HG03342 (cell line): ENCODE data around the gene SERPINA4.

Experiments used
- ATAC-seq: cut with Tn5 transposase; IDR thresholded peaks from one replicate; pipeline ENCODE4 v1.9.1; 2021; ENCODE audit warnings: mild to moderate bottlenecking, moderate library complexity; ENCODE audit not compliant: unreplicated experiment

The SERPINA4 gene

GRCh38 chr14:94542111-94542810 lies 19.0 kb upstream of the SERPINA4 start:
- ATAC-seq, result no peak

DNA sequence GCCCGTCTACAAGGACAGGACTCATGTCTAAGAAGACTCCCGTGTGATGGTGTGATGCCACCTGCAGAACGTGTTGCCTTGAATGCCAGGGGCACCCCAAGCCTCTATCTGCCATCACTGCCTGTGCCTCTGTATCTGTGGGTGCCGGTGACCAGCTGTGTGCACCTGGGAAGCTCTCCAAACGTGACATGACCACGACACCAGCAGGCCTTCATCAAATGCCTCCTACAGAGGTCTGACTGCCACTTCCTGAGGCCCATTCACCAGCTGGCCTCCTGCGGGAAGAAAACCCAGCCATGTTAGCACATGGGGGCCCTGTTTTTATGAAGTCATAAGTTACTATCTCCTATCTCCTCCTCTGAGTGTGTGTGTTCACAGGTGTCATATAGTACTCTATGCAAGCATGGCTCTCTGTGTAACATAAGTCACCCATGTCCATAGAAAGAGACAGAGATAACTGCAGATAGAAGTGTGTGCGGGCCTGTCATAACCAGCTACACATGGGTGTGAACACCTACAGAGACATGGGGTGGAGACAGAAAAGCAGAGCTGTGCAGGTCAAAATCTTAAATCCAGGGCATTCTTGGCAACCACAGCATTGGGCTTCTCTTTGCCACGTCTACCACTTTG lies 18.3 kb upstream of the SERPINA4 start:
- ATAC-seq, result no peak

GRCh38 chr14:94543449-94544124 lies 17.7 kb upstream of the SERPINA4 start:
- ATAC-seq, result no peak

- ATAC-seq, result no peak
Observed at GRCh38 chr14:94544726-94545125, 16.5 kb upstream of the SERPINA4 start.

DNA sequence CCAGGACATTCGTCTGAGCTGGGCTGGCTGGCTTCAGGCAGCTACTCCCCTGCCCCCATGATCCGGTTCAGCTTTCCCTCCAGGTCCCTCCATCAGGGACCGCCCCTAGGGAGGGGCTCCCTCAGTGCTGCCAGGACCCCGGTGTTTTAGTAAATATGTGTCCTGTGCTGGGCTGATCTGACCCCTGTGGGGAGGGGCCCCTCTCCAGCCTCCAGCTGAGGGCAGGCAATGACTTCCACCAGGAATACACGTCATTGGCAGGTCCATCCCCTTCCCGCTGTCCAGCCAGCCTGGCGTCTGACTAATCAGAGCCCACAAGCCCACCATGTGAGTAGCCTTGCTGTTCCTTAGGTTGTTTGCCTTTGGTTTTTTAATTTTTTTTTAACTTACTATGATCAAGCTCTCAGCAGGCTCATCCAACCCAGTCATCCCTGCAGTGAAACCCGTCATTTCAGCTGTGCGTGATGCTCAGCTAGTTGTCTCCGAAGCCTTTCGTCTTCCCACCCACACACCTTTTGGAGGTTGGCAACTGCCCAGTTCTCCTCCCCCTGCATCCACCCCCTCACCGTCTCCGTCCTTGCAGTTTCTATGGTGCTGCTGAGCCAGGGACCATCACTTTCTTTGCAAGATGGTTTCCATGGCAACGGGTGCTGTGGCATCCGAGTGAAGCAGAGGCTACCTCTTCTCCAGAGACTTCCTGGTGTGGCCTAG lies 16.0 kb upstream of the SERPINA4 start:
- ATAC-seq, result no peak

- no peak for ATAC-seq
Observed at GRCh38 chr14:94547151-94547680, 14.0 kb upstream of the SERPINA4 start.

- ATAC-seq, result no peak
Observed at GRCh38 chr14:94547726-94548125, 13.5 kb upstream of the SERPINA4 start.

- ATAC-seq, result no peak
Observed at GRCh38 chr14:94548131-94548998, 12.9 kb upstream of the SERPINA4 start.

- ATAC-seq, result no peak
Observed at GRCh38 chr14:94548999-94549985, 11.9 kb upstream of the SERPINA4 start.

DNA sequence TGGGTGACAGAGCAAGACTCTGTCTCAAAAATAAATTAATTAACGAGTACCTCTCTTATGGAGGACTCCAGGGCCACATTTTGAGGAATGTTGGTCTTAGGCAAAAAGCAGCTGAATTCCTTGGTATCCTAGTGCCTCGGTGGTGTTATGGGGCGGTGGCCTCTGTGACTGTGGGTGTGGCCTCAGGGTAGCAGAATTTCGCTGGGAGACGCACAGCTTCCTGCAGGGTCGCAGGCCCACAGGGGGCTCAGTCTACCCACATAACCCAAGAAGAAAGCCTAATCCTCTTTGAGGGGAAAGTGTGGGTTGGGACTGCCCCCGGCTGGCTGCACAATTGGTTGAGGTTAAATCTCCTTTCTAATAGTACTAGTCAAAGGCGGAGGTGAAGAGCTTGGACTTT lies 11.2 kb upstream of the SERPINA4 start:
- ATAC-seq, result no peak

GRCh38 chr14:94555991-94556390 lies 5.3 kb upstream of the SERPINA4 start:
- ATAC-seq, result no peak

- no peak for ATAC-seq
Observed at GRCh38 chr14:94557327-94557726, 3.9 kb upstream of the SERPINA4 start.

- ATAC-seq, result no peak
Observed at GRCh38 chr14:94558842-94559241, 2.4 kb upstream of the SERPINA4 start.

GRCh38 chr14:94559638-94560290 lies 1.5 kb upstream of the SERPINA4 start:
- no peak for ATAC-seq

DNA sequence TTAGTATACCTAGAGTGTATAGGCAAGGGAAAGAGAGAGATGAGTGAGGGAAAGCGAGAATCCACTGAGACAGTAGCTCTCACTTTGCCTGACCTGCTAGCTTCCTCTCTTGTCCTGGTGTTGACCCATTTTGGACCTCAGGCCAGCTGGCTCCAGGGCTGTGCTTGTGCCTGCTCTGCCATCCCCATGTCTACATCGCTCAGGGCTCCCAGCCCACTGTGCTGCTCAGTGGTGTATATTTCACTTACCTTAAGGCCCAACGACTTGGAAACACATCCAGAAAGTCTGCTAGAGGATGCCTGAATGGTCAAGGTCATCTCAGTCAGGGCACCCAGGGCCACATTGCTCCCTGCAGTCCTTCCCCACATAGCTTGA lies 964 bp upstream of the SERPINA4 start:
- no peak for ATAC-seq

GRCh38 chr14:94561656-94562010 lies 391 bp downstream of the SERPINA4 start:
- ATAC-seq, result no peak

DNA sequence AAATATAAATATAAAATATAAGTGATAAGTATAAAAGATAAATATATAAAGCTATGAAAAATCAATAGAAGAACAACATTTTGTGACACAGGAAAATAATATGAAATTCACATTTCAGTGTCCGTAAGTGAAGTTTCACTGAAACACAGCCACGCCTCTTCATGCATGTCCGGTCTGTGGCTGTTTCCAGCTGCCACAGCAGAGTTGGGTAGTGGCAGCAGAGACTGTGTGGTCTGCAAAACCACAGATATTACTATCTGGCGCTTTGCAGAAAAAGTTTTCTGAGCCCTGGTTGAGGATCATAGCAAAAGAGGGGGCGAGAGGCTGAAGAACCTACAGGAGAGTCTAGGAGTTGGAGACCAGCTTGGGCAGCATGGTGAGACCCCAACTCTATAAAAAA lies 780 bp downstream of the SERPINA4 start:
- no peak for ATAC-seq

DNA sequence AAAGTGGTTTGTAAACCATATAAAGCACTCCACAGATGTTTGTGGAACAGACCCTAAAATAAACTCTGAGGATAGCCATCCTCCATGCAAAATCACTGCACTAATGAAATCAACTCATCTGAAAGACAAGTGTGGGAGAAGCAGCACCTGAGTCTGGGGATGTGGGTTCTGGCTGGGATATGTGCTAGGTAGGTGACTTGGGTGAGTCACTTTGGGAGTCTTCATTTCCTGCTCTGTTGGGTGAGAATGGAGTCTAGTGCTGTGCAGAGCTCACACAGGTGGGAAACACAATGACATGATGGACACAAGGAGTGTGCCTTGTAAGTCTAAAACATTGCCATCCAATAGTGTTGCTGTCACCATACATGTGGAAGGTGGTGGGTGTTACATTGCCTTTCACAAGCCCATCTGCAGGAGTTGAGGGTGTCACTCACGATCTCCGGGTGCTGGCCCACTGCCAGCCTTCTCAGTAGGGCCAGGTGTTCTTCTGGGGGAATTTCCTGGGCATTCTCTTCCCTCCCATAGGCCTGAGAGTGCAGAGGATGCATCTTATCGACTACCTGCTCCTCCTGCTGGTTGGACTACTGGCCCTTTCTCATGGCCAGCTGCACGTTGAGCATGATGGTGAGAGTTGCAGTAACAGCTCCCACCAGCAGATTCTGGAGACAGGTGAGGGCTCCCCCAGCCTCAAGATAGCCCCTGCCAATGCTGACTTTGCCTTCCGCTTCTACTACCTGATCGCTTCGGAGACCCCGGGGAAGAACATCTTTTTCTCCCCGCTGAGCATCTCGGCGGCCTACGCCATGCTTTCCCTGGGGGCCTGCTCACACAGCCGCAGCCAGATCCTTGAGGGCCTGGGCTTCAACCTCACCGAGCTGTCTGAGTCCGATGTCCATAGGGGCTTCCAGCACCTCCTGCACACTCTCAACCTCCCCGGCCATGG lies 2.0 kb downstream of the SERPINA4 start:
- no peak for ATAC-seq
